Peyer's patch (tissue), 4 donors: ENCODE measurements around the gene MYPN. TPM values are rescaled to one million over a fixed set of nuclear protein-coding genes. Genes with fewer than 3 reads are reported as not detected.

Experiments
- DNase-seq, 3 donors: peaks; one replicate each; pipeline ENCODE4 v3.0.0-alpha.2; 2017 to 2019
- H3K27ac ChIP-seq, 4 donors: fragments of 200-600 bp; sonication (generic); one replicate each; pipeline ENCODE4 v1.5.1; 2016 to 2019
- H3K27me3 ChIP-seq, 2 donors: fragments of 200-600 bp; sonication (generic); one replicate each; pipeline ENCODE4 v1.5.1; 2019
- H3K36me3 ChIP-seq, 3 donors: fragments of 200-600 bp; sonication (generic); one replicate each; pipeline ENCODE4 v1.5.1; 2016 to 2019
- H3K4me1 ChIP-seq, 4 donors: fragments of 200-600 bp; sonication (generic); one replicate each; pipeline ENCODE4 v1.5.1; 2016 to 2019
- H3K4me3 ChIP-seq, 4 donors: fragments of 200-600 bp; sonication (generic); 1 replicate in 3 of 4; 2 replicates in 1 of 4; pipeline ENCODE4 v1.5.1; 2016 to 2019; ENCODE audit warnings: mild to moderate bottlenecking in 1 of 4
- H3K9me3 ChIP-seq, 4 donors: fragments of 200-600 bp; sonication (generic); one replicate each; pipeline ENCODE4 v1.5.1; 2016 to 2019; ENCODE audit warnings: mild to moderate bottlenecking in 1 of 4
- POLR2A ChIP-seq, 2 donors: fragments of 450-650 bp; IDR thresholded peaks; one replicate each; pipeline ENCODE4 v1.5.1; 2017; ENCODE audit warnings: antibody characterized with exemption in 2 of 2, mild to moderate bottlenecking in 2 of 2, moderate library complexity in 2 of 2
- total RNA-seq, 4 donors: library from RNA; depleted of rRNA; stranded (reverse); fragments of >200 nt; gene quantifications; one replicate each; pipeline ENCODE4 v1.1.0, GENCODE V29; 2016
- TF ChIP-seq, protein P1 (sequence below), 6 experiments: fragments of 450-650 bp in 4 of 6; fragments of 200-600 bp in 2 of 6; sonication (generic) in 1 of 6; IDR thresholded peaks; one replicate each; pipeline ENCODE4 v1.5.1; 2017 to 2019; ENCODE audit warnings: antibody characterized with exemption in 6 of 6, mild to moderate bottlenecking in 3 of 6, moderate library complexity in 1 of 6

The MYPN gene
- total RNA-seq, 4 donors from 2014 or later: 0.13 TPM; not detected in 3

DNA sequence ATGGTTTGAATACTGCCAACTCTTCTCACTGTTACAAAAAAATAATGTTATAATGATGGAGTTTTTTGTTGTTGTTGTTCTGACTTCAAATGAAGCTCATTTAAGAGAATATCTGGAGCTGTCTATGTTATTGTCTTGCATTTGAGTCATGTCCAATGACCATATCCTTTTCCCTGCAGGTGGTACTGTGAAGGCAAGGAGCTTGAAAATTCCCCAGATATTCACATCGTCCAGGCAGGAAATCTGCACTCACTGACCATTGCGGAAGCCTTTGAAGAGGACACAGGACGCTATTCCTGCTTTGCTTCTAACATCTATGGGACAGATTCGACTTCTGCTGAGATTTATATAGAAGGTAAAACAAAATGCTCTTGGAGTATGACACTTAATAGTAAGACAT is 33.5 kb downstream of the MYPN start:
- no peaks in the 10 kb centered on the region for H3K27me3 ChIP-seq
- H3K36me3 ChIP-seq: no peaks in the 10 kb centered on the region
- H3K4me3 ChIP-seq: no peak overlapping the region
- DNase-seq: no peak
- H3K27ac ChIP-seq: no peak overlapping the region
- H3K4me1 ChIP-seq: no peaks in the 10 kb centered on the region
- TF ChIP-seq POLR2A (IDR thresholded peaks at IDR 0.05): no peak
- TF ChIP-seq, protein P1, sequence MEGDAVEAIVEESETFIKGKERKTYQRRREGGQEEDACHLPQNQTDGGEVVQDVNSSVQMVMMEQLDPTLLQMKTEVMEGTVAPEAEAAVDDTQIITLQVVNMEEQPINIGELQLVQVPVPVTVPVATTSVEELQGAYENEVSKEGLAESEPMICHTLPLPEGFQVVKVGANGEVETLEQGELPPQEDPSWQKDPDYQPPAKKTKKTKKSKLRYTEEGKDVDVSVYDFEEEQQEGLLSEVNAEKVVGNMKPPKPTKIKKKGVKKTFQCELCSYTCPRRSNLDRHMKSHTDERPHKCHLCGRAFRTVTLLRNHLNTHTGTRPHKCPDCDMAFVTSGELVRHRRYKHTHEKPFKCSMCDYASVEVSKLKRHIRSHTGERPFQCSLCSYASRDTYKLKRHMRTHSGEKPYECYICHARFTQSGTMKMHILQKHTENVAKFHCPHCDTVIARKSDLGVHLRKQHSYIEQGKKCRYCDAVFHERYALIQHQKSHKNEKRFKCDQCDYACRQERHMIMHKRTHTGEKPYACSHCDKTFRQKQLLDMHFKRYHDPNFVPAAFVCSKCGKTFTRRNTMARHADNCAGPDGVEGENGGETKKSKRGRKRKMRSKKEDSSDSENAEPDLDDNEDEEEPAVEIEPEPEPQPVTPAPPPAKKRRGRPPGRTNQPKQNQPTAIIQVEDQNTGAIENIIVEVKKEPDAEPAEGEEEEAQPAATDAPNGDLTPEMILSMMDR (IDR thresholded peaks at IDR 0.05): no peak
- no peaks in the 10 kb centered on the region for H3K9me3 ChIP-seq

DNA sequence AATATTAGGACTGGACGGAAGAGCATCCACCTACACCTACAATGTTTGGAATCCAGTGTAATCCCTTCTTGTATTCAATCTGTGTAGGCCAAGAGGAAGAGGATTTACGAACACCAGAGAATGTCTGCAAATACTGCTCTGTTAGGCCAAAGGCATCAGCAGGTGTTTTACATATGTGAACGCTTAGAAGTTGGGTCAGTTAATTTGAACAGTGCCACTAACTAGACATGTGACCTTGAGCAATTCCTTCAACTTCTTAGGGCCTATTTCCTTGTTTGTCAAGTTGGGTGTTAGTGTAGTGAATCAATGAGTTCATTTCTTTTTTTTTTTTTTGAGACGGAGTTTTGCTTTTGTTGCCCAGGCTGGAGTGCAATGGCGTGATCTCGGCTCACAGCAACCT is 35.4 kb downstream of the MYPN start:
- DNase-seq: no peak
- H3K27ac ChIP-seq: no peak overlapping the region
- no peaks in the 10 kb centered on the region for H3K9me3 ChIP-seq
- H3K4me3 ChIP-seq: no peak overlapping the region
- no peaks in the 10 kb centered on the region for H3K36me3 ChIP-seq
- H3K4me1 ChIP-seq: no peaks in the 10 kb centered on the region
- TF ChIP-seq, protein P1 (IDR thresholded peaks at IDR 0.05): no peak
- TF ChIP-seq POLR2A (IDR thresholded peaks at IDR 0.05): no peak
- H3K27me3 ChIP-seq: no peaks in the 10 kb centered on the region

DNA sequence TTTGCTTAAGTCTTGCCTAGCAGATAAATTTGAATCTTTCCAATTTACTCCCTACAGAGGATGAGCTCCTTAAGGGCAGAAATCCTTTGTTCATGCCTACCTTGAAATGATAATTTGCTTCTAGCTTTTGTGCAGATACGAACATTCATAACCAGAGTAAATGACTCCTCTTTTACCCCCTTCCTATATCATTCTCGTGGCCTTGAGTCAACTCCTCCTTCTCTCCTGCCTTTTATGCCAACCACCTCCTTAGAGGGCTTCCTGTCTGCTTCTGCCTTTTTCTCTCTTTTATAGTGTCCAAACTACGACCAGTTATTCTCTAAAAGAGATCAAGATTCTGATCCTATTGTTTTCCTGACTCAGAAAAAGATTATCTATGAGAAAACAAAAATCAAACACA is 36.4 kb downstream of the MYPN start:
- no peak for TF ChIP-seq POLR2A (IDR thresholded peaks at IDR 0.05)
- TF ChIP-seq, protein P1 (IDR thresholded peaks at IDR 0.05): no peak
- H3K9me3 ChIP-seq: no peaks in the 10 kb centered on the region
- no peak for DNase-seq
- no peaks in the 10 kb centered on the region for H3K36me3 ChIP-seq
- no peaks in the 10 kb centered on the region for H3K27me3 ChIP-seq
- H3K4me1 ChIP-seq: no peaks in the 10 kb centered on the region
- H3K27ac ChIP-seq: no peak overlapping the region
- no peak overlapping the region for H3K4me3 ChIP-seq

DNA sequence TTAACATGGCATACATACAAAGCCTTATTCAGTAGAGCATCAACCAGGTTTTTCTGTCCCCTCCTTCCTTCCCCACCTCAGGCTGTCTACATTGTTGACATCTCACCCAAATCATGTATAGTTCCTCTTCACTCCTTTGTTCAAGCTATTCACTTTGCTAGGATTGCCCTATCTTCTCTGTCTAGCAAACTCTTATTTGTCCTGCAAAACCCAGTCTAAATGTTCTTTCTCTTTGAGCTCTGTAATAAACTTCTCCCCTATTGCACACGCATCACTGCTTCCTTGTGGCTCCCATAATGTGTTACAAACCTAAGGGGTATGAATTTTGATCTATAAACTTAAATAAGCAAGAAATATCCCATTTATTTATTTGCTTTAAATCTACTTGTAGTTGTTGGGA is 36.8 kb downstream of the MYPN start:
- H3K36me3 ChIP-seq: no peaks in the 10 kb centered on the region
- no peak overlapping the region for H3K27ac ChIP-seq
- no peaks in the 10 kb centered on the region for H3K9me3 ChIP-seq
- no peak for DNase-seq
- H3K4me3 ChIP-seq: no peak overlapping the region
- TF ChIP-seq POLR2A (IDR thresholded peaks at IDR 0.05): no peak
- TF ChIP-seq, protein P1 (IDR thresholded peaks at IDR 0.05): no peak
- no peaks in the 10 kb centered on the region for H3K4me1 ChIP-seq
- no peaks in the 10 kb centered on the region for H3K27me3 ChIP-seq

DNA sequence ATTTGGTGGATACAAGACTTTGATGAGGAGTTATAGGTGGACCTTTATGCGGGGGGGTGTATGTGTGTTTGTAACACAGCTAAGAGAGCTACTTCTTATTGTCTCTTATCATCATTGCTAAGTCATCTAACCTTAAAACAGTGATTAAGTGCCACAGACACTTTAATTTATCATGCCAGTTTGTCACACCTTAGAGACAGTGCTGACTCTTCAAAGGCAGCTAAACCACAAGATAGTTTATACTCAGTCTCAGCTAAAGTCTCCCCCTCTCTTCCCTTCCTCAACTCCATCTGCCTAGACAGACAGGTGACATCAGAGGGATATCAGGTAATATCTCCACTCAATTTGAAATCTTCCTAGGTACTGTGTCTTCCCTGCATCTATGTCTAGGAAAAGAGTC is 42.2 kb downstream of the MYPN start:
- DNase-seq: no peak
- H3K36me3 ChIP-seq: no peaks in the 10 kb centered on the region
- peaks cover 0 to 16% (median 0%) of the 10 kb centered on the region in 4 donors for H3K4me1 ChIP-seq
- H3K9me3 ChIP-seq: no peaks in the 10 kb centered on the region
- TF ChIP-seq POLR2A (IDR thresholded peaks at IDR 0.05): no peak
- TF ChIP-seq, protein P1 (IDR thresholded peaks at IDR 0.05): no peak
- no peak overlapping the region for H3K27ac ChIP-seq
- no peak overlapping the region for H3K4me3 ChIP-seq
- no peaks in the 10 kb centered on the region for H3K27me3 ChIP-seq
